Anterior cingulate cortex (tissue), 58 donors: ENCODE measurements around the gene ETF1.
A peak's percentile ranks its signal among the peaks of the same experiment; 100 is the strongest.

ENCODE experiments used
- DNase-seq, 58 donors: peaks; one replicate each; lab custom pipeline; 2025; lab: John Stamatoyannopoulos, UW

ETF1 gene

GRCh38 chr5:138466125-138466899 is 76.7 kb downstream of the ETF1 start:
- peak in 4 of 58 donors; percentile 30 to 78 (median 46) for DNase-seq

GRCh38 chr5:138465261-138466124 is 77.5 kb downstream of the ETF1 start, which contains the start of gene EGR1:
EGR1 (plus strand) TSS chr5:138465479; CDS start chr5:138465762, 283 bp downstream.
- DNase-seq: peak; percentile 89 to 100 (median 98)

- DNase-seq: peak; percentile 89 to 100 (median 98)
These were observed 78.4 kb downstream of the ETF1 start for GRCh38 chr5:138464388-138465260.

DNA sequence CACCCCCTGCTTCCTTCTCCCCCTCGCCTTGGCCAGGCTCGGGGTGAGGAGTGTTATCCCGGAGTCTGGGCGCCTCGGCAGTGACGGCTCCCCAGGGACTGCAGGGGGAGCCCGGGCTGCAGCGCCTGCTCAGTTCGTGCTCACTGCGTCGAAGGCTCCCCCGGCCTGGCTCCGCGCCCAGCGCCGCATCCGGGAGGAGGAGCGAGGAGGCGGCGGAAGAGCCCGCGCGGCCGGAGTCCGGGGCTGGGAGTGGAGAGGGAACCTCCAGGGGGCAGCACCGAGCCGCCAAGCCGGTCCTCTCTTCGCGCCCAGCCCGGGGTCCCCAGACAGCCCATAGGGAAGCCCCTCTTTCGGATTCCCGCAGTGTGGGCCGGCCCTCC is 79.0 kb downstream of the ETF1 start:
- DNase-seq: peak in 57 of 58 donors; percentile 61 to 95 (median 89)

DNA sequence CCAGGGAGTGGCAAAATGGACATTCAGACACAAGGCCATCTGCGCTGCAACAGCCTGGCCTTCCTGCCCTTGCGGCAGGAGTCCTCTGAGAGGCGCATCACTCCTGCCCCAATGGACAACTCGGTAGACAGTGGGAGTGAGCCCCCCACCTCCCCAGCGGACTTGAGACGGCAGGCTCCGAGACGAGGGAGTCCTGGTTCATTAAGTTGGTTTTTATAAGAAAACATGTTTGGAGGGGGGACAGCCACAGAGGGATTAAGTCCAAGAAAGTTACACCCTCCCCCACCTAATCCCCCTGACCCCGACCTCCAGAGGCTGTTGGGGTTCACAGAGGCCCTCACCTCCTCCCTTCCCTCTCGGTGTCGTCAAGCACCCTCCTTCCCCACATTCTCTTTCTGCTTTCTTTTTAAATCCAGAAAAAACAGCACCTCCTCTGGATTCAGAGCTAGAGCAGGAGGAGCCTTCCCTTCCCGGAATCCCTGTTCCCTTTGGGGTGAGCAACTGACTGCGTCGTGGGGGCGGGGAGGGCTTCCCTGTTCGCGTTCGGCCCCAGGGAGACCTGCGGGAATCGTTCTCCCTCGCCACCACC is 79.5 kb downstream of the ETF1 start:
- DNase-seq: no peak

GRCh38 chr5:138461343-138462125 is 81.5 kb downstream of the ETF1 start:
- peak in 5 of 58 donors; percentile 18 to 43 (median 34) for DNase-seq

DNA sequence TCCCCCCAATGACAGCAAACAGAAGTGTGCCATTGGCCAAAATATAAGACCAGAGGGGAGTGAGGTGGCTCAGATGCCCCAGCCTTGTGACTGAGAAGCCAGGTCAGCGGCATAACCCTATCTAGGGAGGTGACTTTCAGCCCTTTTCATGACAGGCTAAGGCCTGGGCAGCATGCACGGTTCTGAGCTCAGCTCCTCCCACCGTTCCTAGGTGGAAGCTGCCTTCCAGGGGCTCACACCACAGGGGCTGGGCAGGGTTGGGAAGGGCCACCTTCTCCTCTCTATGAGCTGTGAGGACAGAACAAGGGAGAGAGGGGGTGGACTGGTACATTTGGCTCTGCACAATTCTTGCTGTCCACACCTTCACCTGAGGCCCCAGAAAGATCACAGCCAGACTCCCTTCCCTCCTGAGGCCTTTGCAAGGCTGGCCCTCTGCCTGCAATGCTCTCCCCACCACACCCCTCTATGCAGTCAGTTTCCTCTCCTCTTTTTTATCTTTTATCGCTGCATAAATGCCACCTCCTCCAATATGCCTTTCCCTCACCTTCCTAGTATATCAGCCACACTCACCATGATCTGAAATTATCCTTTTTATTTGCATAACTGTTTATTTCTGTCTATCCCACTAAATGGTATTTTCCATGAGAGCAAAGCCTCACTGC is 82.9 kb downstream of the ETF1 start:
- no peak for DNase-seq

DNA sequence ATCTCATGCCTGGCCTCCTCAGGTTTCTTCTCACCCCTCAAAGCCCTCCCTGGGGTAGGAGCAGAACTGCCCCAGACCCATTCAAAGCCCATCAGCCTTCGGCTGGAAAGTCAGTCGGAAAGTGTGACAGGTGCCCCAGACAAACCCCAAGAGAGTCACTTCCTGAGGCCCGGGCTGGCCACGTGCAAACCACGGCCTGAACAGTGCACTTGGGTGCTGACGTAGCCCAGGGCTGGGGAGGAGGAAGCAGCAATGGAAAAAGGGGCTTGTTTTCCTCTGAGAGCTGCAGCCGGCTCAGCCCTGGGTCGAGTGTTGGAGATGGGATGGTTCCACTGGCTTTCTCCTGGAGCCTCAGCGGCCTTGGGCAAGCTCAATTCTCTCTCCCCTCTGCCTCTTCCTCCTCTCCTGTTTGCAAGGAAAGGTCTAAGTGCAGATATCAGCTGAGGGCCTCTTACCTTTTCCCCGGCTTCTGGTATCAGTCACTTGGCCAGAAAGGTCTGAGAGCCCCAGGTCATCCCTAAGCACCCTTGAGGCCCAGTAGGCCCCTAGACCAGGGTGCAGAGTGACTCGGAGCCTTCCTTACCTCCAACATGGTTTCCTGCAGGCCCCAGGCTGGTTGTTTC is 83.6 kb downstream of the ETF1 start:
- peak in 15 of 58 donors; percentile 8 to 63 (median 32) for DNase-seq

GRCh38 chr5:138458856-138459255 is 84.2 kb downstream of the ETF1 start:
- no peak for DNase-seq

GRCh38 chr5:138458384-138458783 is 84.7 kb downstream of the ETF1 start:
- peak in 30 of 58 donors; percentile 20 to 70 (median 46) for DNase-seq

GRCh38 chr5:138457531-138458275 is 85.3 kb downstream of the ETF1 start:
- DNase-seq: peak in 1 of 58 donors; percentile 26
